GM19463 (cell line): ENCODE results near the gene FAM20A.

Experiments
- ATAC-seq: cut with Tn5 transposase; IDR thresholded peaks from one replicate; pipeline ENCODE4 v1.9.1; 2021; ENCODE audit warnings: mild to moderate bottlenecking, moderate library complexity; ENCODE audit not compliant: unreplicated experiment

The FAM20A gene

GRCh38 chr17:68600931-68601564, at the start of gene FAM20A:
FAM20A (minus strand) TSS chr17:68601367; CDS start chr17:68600666, 701 bp downstream.
- no peak for ATAC-seq

- no peak for ATAC-seq
Observed at GRCh38 chr17:68649324-68649723, 48.2 kb upstream of the FAM20A start.

GRCh38 chr17:68646626-68647526, 45.7 kb upstream of the FAM20A start:
- no peak for ATAC-seq

DNA sequence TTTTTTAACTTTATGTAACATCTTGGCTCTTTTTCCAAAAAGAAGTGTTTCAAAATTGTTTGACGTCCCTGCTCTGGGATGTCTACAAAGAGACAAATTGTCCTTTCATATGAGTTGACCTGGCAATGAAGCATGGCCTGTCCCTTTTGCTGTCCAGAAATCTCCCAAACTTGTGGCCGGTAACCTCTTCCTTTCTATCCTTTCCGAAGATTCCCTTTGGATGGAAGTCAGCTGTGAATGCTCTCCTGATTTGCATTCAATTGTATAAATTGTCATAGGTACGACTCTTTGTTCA, 40.9 kb upstream of the FAM20A start:
- ATAC-seq, result no peak

- no peak for ATAC-seq
Observed at GRCh38 chr17:68641276-68642117, 40.3 kb upstream of the FAM20A start.

GRCh38 chr17:68640242-68640989, 39.2 kb upstream of the FAM20A start:
- ATAC-seq, result no peak

GRCh38 chr17:68634345-68634876, 33.2 kb upstream of the FAM20A start:
- no peak for ATAC-seq

DNA sequence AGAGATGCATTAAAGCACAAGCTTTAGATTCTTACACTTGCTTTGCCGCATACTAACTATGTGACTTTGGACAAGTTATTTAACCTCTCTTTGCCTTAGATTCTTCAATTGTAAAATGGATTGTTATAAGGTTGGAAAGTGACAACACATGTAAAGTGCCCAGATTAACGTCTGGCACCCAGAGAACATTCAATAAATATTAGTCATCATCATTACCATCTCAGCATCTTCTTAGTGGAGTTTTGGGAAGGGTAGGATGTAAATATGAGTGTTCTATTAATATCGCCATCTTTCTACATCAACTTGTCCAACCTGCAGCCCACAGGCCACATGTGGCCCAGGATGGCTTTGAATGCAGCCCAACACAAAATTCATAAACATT, 27.4 kb upstream of the FAM20A start:
- no peak for ATAC-seq

DNA sequence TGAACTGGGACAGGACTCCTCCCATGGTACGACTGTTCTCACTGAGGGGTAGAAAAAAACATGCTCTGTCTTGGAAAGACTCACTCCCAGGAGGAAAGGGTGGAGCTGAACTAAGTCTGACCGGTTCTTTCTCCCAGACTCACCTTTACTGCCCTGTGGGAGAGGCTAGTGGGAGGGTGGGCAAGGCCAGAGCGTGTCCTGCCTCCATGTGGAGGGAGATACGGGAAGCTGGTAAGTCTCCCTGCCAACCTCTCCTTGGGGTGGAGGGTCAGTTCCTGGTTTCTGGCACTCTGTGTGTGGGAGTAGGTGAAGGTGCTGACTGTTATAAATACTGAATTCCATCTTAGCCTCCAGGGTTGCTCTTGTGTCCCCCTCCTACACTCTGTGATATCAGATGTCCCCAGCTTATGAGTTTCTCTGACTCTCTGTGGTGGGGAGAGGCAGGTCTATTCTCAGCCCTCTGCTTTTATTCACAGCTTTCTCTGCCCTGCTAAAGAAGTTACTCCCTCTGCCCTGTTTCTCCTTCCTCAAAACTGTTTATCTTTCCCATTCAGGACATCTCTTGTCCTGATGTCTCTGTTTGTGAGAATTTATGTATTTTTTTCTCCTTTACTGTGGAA, 26.9 kb upstream of the FAM20A start:
- ATAC-seq, result no peak

GRCh38 chr17:68624381-68624780, 23.2 kb upstream of the FAM20A start:
- no peak for ATAC-seq

GRCh38 chr17:68623811-68624210, 22.6 kb upstream of the FAM20A start:
- no peak for ATAC-seq

GRCh38 chr17:68622423-68622822, 21.3 kb upstream of the FAM20A start:
- no peak for ATAC-seq

GRCh38 chr17:68621065-68621464, 19.9 kb upstream of the FAM20A start:
- ATAC-seq, result no peak

- no peak for ATAC-seq
Observed at GRCh38 chr17:68616334-68616733, 15.2 kb upstream of the FAM20A start.

- no peak for ATAC-seq
Observed at GRCh38 chr17:68614718-68615117, 13.6 kb upstream of the FAM20A start.

DNA sequence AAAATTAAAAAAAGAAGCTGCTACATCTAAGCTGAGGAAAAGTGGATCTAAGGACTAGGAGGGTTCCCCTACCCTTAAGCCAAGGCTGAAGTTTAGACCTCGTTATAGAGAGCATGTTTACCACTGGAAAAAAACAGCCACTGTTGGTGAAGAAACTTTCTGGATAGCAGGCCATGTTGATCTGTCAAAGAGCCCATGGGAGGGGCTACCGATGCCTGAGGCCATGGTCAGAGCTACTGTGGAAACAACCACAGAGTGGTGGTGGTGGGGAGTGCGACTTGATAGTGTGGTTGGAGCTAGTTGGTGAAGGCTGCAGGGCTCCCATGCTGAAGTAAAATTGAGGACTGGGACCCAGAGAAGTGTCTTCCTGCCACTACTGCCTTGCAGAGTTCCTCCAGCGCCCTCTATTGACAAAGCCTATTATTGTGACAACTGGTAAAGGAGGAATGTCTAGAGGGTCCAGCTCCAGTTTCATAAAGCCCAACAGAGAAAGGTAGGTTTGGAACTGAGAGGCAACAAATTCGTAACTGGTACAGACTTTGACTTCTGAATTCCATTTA, 12.7 kb upstream of the FAM20A start:
- no peak for ATAC-seq

GRCh38 chr17:68612923-68613292, 11.7 kb upstream of the FAM20A start:
- no peak for ATAC-seq

GRCh38 chr17:68612209-68612922, 11.2 kb upstream of the FAM20A start:
- ATAC-seq, result no peak
